ENCODE measurements around the gene SCART1. TPM values are rescaled to one million over a fixed set of nuclear protein-coding genes. Genes with fewer than 3 reads are reported as not detected.
"Not testable (repeated sequence)": the region's sequence is repeated elsewhere in the genome, so short reads cannot be mapped to it uniquely, and the experiment has no call there.

SCART1 gene
- total RNA-seq, 1 experiment from 2014 or later: 0.50 TPM

DNA sequence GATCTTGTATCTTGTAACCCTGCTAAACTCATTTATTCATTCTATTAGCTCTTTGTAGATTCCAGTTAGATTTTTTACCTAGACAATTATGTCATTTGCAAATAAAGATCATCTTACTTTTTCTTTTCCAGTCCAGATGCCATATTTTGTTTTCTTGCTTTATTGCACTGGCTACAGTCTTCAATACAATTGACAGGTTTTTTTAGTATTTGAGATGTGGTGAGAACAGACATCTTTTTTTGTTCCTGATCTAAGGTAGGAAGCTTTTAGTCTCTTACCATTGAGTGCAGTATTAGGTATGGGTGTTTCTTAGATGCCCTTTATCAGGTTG, 41.4 kb upstream of the SCART1 start:
- Histone ChIP-seq H2BK20ac (ENCODE audit: low read depth, low read length, poor library complexity, severe bottlenecking) (no peak overlapping the region), H2BK120ac (ENCODE audit: low read depth, low read length, poor library complexity, severe bottlenecking) (no peak overlapping the region)

DNA sequence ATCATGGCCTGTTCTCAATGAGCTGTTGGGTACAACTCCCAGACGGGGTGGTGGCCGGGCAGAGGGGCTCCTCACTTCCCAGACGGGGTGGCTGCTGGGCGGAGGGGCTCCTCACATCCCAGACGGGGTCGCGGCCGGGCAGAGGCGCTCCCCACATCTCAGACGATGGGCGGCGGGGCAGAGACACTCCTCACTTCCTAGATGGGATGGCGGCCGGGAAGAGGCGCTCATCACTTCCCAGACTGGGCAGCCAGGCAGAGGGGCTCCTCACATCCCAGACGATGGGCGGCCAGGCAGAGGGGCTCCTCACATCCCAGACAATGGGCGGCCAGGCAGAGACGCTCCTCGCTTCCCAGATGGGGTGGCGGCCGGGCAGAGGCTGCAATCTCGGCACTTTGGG, 39.3 kb upstream of the SCART1 start:
- H3K27me3 Mint-ChIP-seq (ENCODE audit: low read depth); H3K79me2 ChIP-seq (ENCODE audit: insufficient read depth, low read length); H3K4ac ChIP-seq (ENCODE audit: low read depth, low read length); H3K23me2 ChIP-seq (ENCODE audit: insufficient read length, low read depth, low read length, poor library complexity, severe bottlenecking); H2BK5ac ChIP-seq (ENCODE audit: insufficient read length, low read length); H3K9me3 ChIP-seq (ENCODE audit: control insufficient read depth, low read depth, low read length); DNase-seq; H3K4me3 Mint-ChIP-seq; H2BK12ac ChIP-seq (ENCODE audit: insufficient read length, low read depth, low read length); H4K20me1 ChIP-seq (ENCODE audit: control insufficient read depth, insufficient read depth, insufficient read length); H3K27ac ChIP-seq (ENCODE audit: insufficient read length, low read depth, low read length); H3K27ac Mint-ChIP-seq; H4K91ac ChIP-seq (ENCODE audit: insufficient read length, low read depth, low read length); H3K4me2 ChIP-seq (ENCODE audit: insufficient read depth, insufficient read length, low read length); H3K4me1 ChIP-seq (ENCODE audit: insufficient read depth, low read length); H3K18ac ChIP-seq (ENCODE audit: insufficient read length, low read depth, low read length); H3K14ac ChIP-seq (ENCODE audit: insufficient read depth, low read length); H2AFZ ChIP-seq (ENCODE audit: low read length); H3K79me1 ChIP-seq (ENCODE audit: insufficient read depth, low read depth, low read length, poor library complexity, severe bottlenecking); H2BK120ac ChIP-seq (ENCODE audit: low read depth, low read length, poor library complexity, severe bottlenecking); H2BK20ac ChIP-seq (ENCODE audit: low read depth, low read length, poor library complexity, severe bottlenecking); H3T11ph ChIP-seq (ENCODE audit: low read length); H4K8ac ChIP-seq (replicated peaks; ENCODE audit: insufficient read length, low read depth, low read length); H2BK15ac ChIP-seq (ENCODE audit: low read depth, low read length); H4K5ac ChIP-seq (ENCODE audit: insufficient read length, low read depth, low read length); H3K4me1 Mint-ChIP-seq; H3K27me3 ChIP-seq (ENCODE audit: insufficient read depth, low read length); H3K56ac ChIP-seq (ENCODE audit: insufficient read length, low read depth, low read length); H3K9ac ChIP-seq (ENCODE audit: extremely low read depth, insufficient read length, low read length); H2AK5ac ChIP-seq (ENCODE audit: insufficient read length, low read length); H3K23ac ChIP-seq (ENCODE audit: insufficient read length, low read depth, low read length): not testable (repeated sequence)
- no CpG with 5 or more reads among the region's 23 CpGs for WGBS (ENCODE audit: extremely low coverage, insufficient read length, low lambda C conversion rate)
- H3K36me3 Mint-ChIP-seq (ENCODE audit: insufficient read depth in 1 of 3, low read depth in 3 of 3): peaks cover 63 to 78% (median 76%) of the 10 kb centered on the region in 3 experiments
- peaks cover 45 to 50% of the 10 kb centered on the region in 2 experiments for H3K9me3 Mint-ChIP-seq

More for the DNA sequence above, 41.4 kb upstream of the SCART1 start:
- H3K4me1 ChIP-seq (ENCODE audit: insufficient read depth, low read length): no peaks in the 10 kb centered on the region
- no peak overlapping the region for H3K27ac Mint-ChIP-seq
- no peak overlapping the region for H3K9ac ChIP-seq (ENCODE audit: extremely low read depth, insufficient read length, low read length)
- no peak overlapping the region for H3K4me2 ChIP-seq (ENCODE audit: insufficient read depth, insufficient read length, low read length)
- no peak overlapping the region for H3K18ac ChIP-seq (ENCODE audit: insufficient read length, low read depth, low read length)
- no peak overlapping the region for H4K5ac ChIP-seq (ENCODE audit: insufficient read length, low read depth, low read length)
- H3K79me2 ChIP-seq (ENCODE audit: insufficient read depth, low read length): peaks cover 2% of the 10 kb centered on the region; the same call in 1 of the 2 replicates
- no peak for DNase-seq
- no peak overlapping the region for H4K8ac ChIP-seq (replicated peaks; ENCODE audit: insufficient read length, low read depth, low read length)
- no peak overlapping the region for H3K14ac ChIP-seq (ENCODE audit: insufficient read depth, low read length)
- H2AK5ac ChIP-seq (ENCODE audit: insufficient read length, low read length): no peak overlapping the region
- peaks cover 48 to 50% of the 10 kb centered on the region in 2 experiments for H3K9me3 Mint-ChIP-seq
- H4K91ac ChIP-seq (ENCODE audit: insufficient read length, low read depth, low read length): no peak overlapping the region
- peaks cover 6% of the 10 kb centered on the region for H3K9me3 ChIP-seq (ENCODE audit: control insufficient read depth, low read depth, low read length)
- H3K23me2 ChIP-seq (ENCODE audit: insufficient read length, low read depth, low read length, poor library complexity, severe bottlenecking): no peaks in the 10 kb centered on the region
- H2AFZ ChIP-seq (ENCODE audit: low read length): no peak overlapping the region
- H3K4me3 Mint-ChIP-seq: no peak overlapping the region
- no peak overlapping the region for H2BK15ac ChIP-seq (ENCODE audit: low read depth, low read length)
- H3K56ac ChIP-seq (ENCODE audit: insufficient read length, low read depth, low read length): no peak overlapping the region
- no peak overlapping the region for H3K27ac ChIP-seq (ENCODE audit: insufficient read length, low read depth, low read length)
- H3K79me1 ChIP-seq (ENCODE audit: insufficient read depth, low read depth, low read length, poor library complexity, severe bottlenecking): peaks cover 5% of the 10 kb centered on the region
- H3K4me1 Mint-ChIP-seq: no peaks in the 10 kb centered on the region
- no peak overlapping the region for H3T11ph ChIP-seq (ENCODE audit: low read length)
- no peak overlapping the region for H3K23ac ChIP-seq (ENCODE audit: insufficient read length, low read depth, low read length)
- H3K27me3 ChIP-seq (ENCODE audit: insufficient read depth, low read length): no peaks in the 10 kb centered on the region
- no peak overlapping the region for H3K4ac ChIP-seq (ENCODE audit: low read depth, low read length)
- TF ChIP-seq, protein P1, sequence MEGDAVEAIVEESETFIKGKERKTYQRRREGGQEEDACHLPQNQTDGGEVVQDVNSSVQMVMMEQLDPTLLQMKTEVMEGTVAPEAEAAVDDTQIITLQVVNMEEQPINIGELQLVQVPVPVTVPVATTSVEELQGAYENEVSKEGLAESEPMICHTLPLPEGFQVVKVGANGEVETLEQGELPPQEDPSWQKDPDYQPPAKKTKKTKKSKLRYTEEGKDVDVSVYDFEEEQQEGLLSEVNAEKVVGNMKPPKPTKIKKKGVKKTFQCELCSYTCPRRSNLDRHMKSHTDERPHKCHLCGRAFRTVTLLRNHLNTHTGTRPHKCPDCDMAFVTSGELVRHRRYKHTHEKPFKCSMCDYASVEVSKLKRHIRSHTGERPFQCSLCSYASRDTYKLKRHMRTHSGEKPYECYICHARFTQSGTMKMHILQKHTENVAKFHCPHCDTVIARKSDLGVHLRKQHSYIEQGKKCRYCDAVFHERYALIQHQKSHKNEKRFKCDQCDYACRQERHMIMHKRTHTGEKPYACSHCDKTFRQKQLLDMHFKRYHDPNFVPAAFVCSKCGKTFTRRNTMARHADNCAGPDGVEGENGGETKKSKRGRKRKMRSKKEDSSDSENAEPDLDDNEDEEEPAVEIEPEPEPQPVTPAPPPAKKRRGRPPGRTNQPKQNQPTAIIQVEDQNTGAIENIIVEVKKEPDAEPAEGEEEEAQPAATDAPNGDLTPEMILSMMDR (conservative IDR thresholded peaks at IDR 0.05): no peak
- no peak overlapping the region for H2BK12ac ChIP-seq (ENCODE audit: insufficient read length, low read depth, low read length)
- H3K27me3 Mint-ChIP-seq (ENCODE audit: low read depth): no peaks in the 10 kb centered on the region
- no peaks in the 10 kb centered on the region for H4K20me1 ChIP-seq (ENCODE audit: control insufficient read depth, insufficient read depth, insufficient read length)
- H2BK5ac ChIP-seq (ENCODE audit: insufficient read length, low read length): no peak overlapping the region
- peaks cover 80 to 90% (median 80%) of the 10 kb centered on the region in 3 experiments for H3K36me3 Mint-ChIP-seq (ENCODE audit: insufficient read depth in 1 of 3, low read depth in 3 of 3)

Data from H9 (cell line).